Sigmoid colon (tissue), 7 donors: ENCODE data around the gene P2RY8. TPM values are rescaled to one million over a fixed set of nuclear protein-coding genes. Genes with fewer than 3 reads are reported as not detected.
A peak's percentile ranks its signal among the peaks of the same experiment; 100 is the strongest.

Experiments
- DNase-seq: peaks from one replicate; pipeline ENCODE4 v3.0.0-alpha.2; 2019
- H3K27ac ChIP-seq, 4 donors: fragments of 200-600 bp; sonication (generic); one replicate each; pipeline ENCODE4 v1.5.1; 2016 to 2019; ENCODE audit warnings: mild to moderate bottlenecking in 1 of 4
- H3K27me3 ChIP-seq, 3 donors: fragments of 200-600 bp; sonication (generic); one replicate each; pipeline ENCODE4 v1.5.1; 2019; ENCODE audit warnings: mild to moderate bottlenecking in 1 of 3
- H3K36me3 ChIP-seq, 4 donors: fragments of 200-600 bp; sonication (generic); one replicate each; pipeline ENCODE4 v1.5.1; 2016 to 2019
- H3K4me1 ChIP-seq, 4 donors: fragments of 200-600 bp; sonication (generic); one replicate each; pipeline ENCODE4 v1.5.1; 2017 to 2019
- H3K4me3 ChIP-seq, 4 donors: fragments of 200-600 bp; sonication (generic); one replicate each; pipeline ENCODE4 v1.5.1; 2017 to 2019; ENCODE audit warnings: mild to moderate bottlenecking in 2 of 4, moderate library complexity in 1 of 4
- H3K9me3 ChIP-seq, 4 donors: fragments of 200-600 bp in 3 of 4; sonication (generic) in 3 of 4; one replicate each; pipeline versions ENCODE4 v1.5.1 to v1.6.1; 2013 to 2019
- CTCF ChIP-seq, 4 experiments: fragments of 450-650 bp in 3 of 4; fragments of 200-600 bp in 1 of 4; IDR thresholded peaks; one replicate each; pipeline ENCODE4 v1.5.1; 2016 to 2019; ENCODE audit warnings: antibody characterized with exemption in 4 of 4, mild to moderate bottlenecking in 3 of 4, moderate library complexity in 2 of 4
- EP300 ChIP-seq, 4 donors: sonication (generic); formaldehyde crosslinking; IDR thresholded peaks; one replicate each; pipeline ENCODE4 v1.6.1; 2017; ENCODE audit warnings: antibody characterized with exemption in 4 of 4
- POLR2A ChIP-seq, 2 donors: fragments of 450-650 bp; IDR thresholded peaks; one replicate each; pipeline ENCODE4 v1.6.1; 2016; ENCODE audit warnings: antibody characterized with exemption in 2 of 2, mild to moderate bottlenecking in 2 of 2, moderate library complexity in 2 of 2
- POLR2AphosphoS5 ChIP-seq, 4 donors: sonication (generic); formaldehyde crosslinking; IDR thresholded peaks; one replicate each; pipeline ENCODE4 v1.6.1; 2017; ENCODE audit warnings: antibody characterized with exemption in 4 of 4
- WGBS, 2 donors: extraction: QIAGEN DNeasy Blood & Tissue Kit; methylation state at CpG; one replicate each; pipeline ENCODE4 v1.1.7; 2013; 5-methylcytosine and 5-hydroxymethylcytosine counted together
- intact Hi-C: fragments of 100-400 bp; cut with DNase I; formaldehyde crosslinking; loops from one replicate; pipeline ENCODE4 v1.15.1; 2023
- polyA plus RNA-seq, 3 donors: library from polyadenylated mRNA; stranded (reverse); fragments of 200-250 nt; gene quantifications; one replicate each; pipeline ENCODE4 v1.2.3, GENCODE V29; 2013
- total RNA-seq, 4 donors: library from RNA; depleted of rRNA; stranded (reverse); fragments of >200 nt; gene quantifications; one replicate each; pipeline ENCODE4 v1.1.0, GENCODE V29; 2016
- donor health status: healthy with polysubstance abuse.
- donor health status: Bipolar disorder and iron deficiency.
- donor health status: healthy.

Gene P2RY8
- total and polyA plus RNA-seq, 7 donors, result 0.28 to 15.0 (median 0.87) TPM; not detected in 1

GRCh38 chrX:1464041-1464970, 72.7 kb downstream of the P2RY8 start:
- Histone ChIP-seq H3K4me1 (no peaks in the 10 kb centered on the region), H3K27me3 (peaks cover 11 to 49% (median 13%) of the 10 kb centered on the region in 3 donors), H3K9me3 (no peaks in the 10 kb centered on the region), H3K27ac (no peak overlapping the region), H3K36me3 (no peaks in the 10 kb centered on the region), H3K4me3 (no peak overlapping the region)
- 74 to 78% methylated on average over 24 of the region's 24 CpGs for WGBS, 2 donors
- DNase-seq, result peak; percentile 58
- intact Hi-C loops, result no loop called here
- TF ChIP-seq POLR2AphosphoS5 (IDR thresholded peaks at IDR 0.05) (no peak), POLR2A (IDR thresholded peaks at IDR 0.05) (no peak), CTCF (IDR thresholded peaks at IDR 0.05) (no peak), EP300 (IDR thresholded peaks at IDR 0.05) (no peak)

- Histone ChIP-seq H3K36me3 (no peaks in the 10 kb centered on the region), H3K27ac (peak overlapping the region in 1 of 4 donors; percentile 17), H3K27me3 (peaks cover 11 to 48% (median 13%) of the 10 kb centered on the region in 3 donors), H3K4me1 (no peaks in the 10 kb centered on the region), H3K4me3 (no peak overlapping the region), H3K9me3 (no peaks in the 10 kb centered on the region)
- TF ChIP-seq POLR2AphosphoS5 (IDR thresholded peaks at IDR 0.05), result no peak
- no peak for TF ChIP-seq EP300 (IDR thresholded peaks at IDR 0.05)
- TF ChIP-seq POLR2A (IDR thresholded peaks at IDR 0.05), result no peak
- TF ChIP-seq CTCF (IDR thresholded peaks at IDR 0.05), result no peak
- 51 to 87% methylated on average over 5 of the region's 5 CpGs for WGBS, 2 donors
- intact Hi-C loops, result no loop called here
- no peak for DNase-seq
Observed at GRCh38 chrX:1463581-1463980, 73.4 kb downstream of the P2RY8 start.

- peak; percentile 36 for DNase-seq
- no peak for TF ChIP-seq POLR2A (IDR thresholded peaks at IDR 0.05)
- TF ChIP-seq EP300 (IDR thresholded peaks at IDR 0.05), result no peak
- no peak for TF ChIP-seq CTCF (IDR thresholded peaks at IDR 0.05)
- no peak for TF ChIP-seq POLR2AphosphoS5 (IDR thresholded peaks at IDR 0.05)
- intact Hi-C loops, result no loop called here
- Histone ChIP-seq H3K36me3 (no peaks in the 10 kb centered on the region), H3K4me3 (no peak overlapping the region), H3K27ac (peak overlapping the region in 1 of 4 donors; percentile 17), H3K9me3 (no peaks in the 10 kb centered on the region), H3K27me3 (peaks cover 6 to 41% (median 9%) of the 10 kb centered on the region in 3 donors), H3K4me1 (no peaks in the 10 kb centered on the region)
- 57 to 64% methylated on average over 19 of the region's 19 CpGs for WGBS, 2 donors
Observed at GRCh38 chrX:1462596-1463251, 74.3 kb downstream of the P2RY8 start.

- no peaks in the 10 kb centered on the region for H3K9me3 ChIP-seq
- H3K27ac ChIP-seq, result no peak overlapping the region
- DNase-seq, result no peak
- no peaks in the 10 kb centered on the region for H3K36me3 ChIP-seq
- no peak for TF ChIP-seq CTCF (IDR thresholded peaks at IDR 0.05)
- TF ChIP-seq EP300 (IDR thresholded peaks at IDR 0.05), result no peak
- no peak for TF ChIP-seq POLR2AphosphoS5 (IDR thresholded peaks at IDR 0.05)
- no peak for TF ChIP-seq POLR2A (IDR thresholded peaks at IDR 0.05)
- H3K4me3 ChIP-seq, result no peak overlapping the region
- H3K27me3 ChIP-seq, result peaks cover 0 to 35% (median 4%) of the 10 kb centered on the region in 3 donors
- intact Hi-C loops, result no loop called here
- no peaks in the 10 kb centered on the region for H3K4me1 ChIP-seq
Observed at GRCh38 chrX:1462110-1462509, 74.9 kb downstream of the P2RY8 start.
